ENCODE results near the gene SREK1IP1. TPM values are rescaled to one million over a fixed set of nuclear protein-coding genes. Genes with fewer than 3 reads are reported as not detected.

Gene SREK1IP1
- 6.3 to 8.7 TPM (median 8.1 TPM) in 5 replicates for total RNA-seq (2022; extraction: Qiagen RNA extraction; ENCODE audit: low read depth)

GRCh38 chr5:64768358-64769312, at the start of gene SREK1IP1, which contains the start of gene CWC27:
Gene SREK1IP1 (minus strand): TSS chr5:64768691. CDS start chr5:64768517, 174 bp downstream.
Gene CWC27 (plus strand): TSS chr5:64768930. CDS start chr5:64769147, 217 bp downstream.

GRCh38 chr5:64690417-64691151, 77.9 kb downstream of the SREK1IP1 start, which contains the start of gene SHISAL2B:
Gene SHISAL2B (plus strand): TSS chr5:64690503. CDS start chr5:64690624, 121 bp downstream.

Other genes starting within 250 kb of the SREK1IP1 start
- 0.20 TPM in 1 of 5 replicates, not detected in the others for gene SHISAL2B, start 78.2 kb downstream of the SREK1IP1 start, total RNA-seq (2022; extraction: Qiagen RNA extraction; ENCODE audit: low read depth)
- gene CWC27, start 239 bp upstream of the SREK1IP1 start, total RNA-seq (2022; extraction: Qiagen RNA extraction; ENCODE audit: low read depth): 13.5 to 20.2 TPM (median 15.3 TPM) in 5 replicates